ENCODE results near the gene ZNF365. TPM values are rescaled to one million over a fixed set of nuclear protein-coding genes. Genes with fewer than 3 reads are reported as not detected.
"Not testable (repeated sequence)": the region's sequence is repeated elsewhere in the genome, so short reads cannot be mapped to it uniquely, and the experiment has no call there.

The ZNF365 gene
- total RNA-seq, 4 donors from 2014 or later: 0.21 to 1.7 (median 1.5) TPM; not detected in 1

- 97 to 100% methylated on average over 1 of the region's 1 CpG for WGBS, 2 donors
- Histone ChIP-seq H3K9me3 (peaks cover 0 to 53% (median 9%) of the 10 kb centered on the region in 4 donors), H3K4me3 (no peak overlapping the region)
Measured at GRCh38 chr10:62343000-62343399, 31.2 kb upstream of the ZNF365 start.

GRCh38 chr10:62348029-62348428 is 26.1 kb upstream of the ZNF365 start:
- Histone ChIP-seq H3K4me1 (no peaks in the 10 kb centered on the region), H3K27me3 (no peaks in the 10 kb centered on the region), H3K9me3 (peaks cover 0 to 70% (median 6%) of the 10 kb centered on the region in 4 donors), H3K27ac (no peak overlapping the region), H3K36me3 (no peaks in the 10 kb centered on the region), H3K4me3 (no peak overlapping the region)
- DNase-seq (ENCODE audit: low spot score in 2 of 2): no peak
- TF ChIP-seq POLR2A (IDR thresholded peaks at IDR 0.05): no peak
- TF ChIP-seq EP300 (IDR thresholded peaks at IDR 0.05): no peak

More at GRCh38 chr10:62343000-62343399, 31.2 kb upstream of the ZNF365 start:
- Histone ChIP-seq H3K27me3 (no peaks in the 10 kb centered on the region), H3K27ac (no peak overlapping the region), H3K36me3 (no peaks in the 10 kb centered on the region), H3K4me1 (no peaks in the 10 kb centered on the region)
- no peak for DNase-seq (ENCODE audit: low spot score in 2 of 2)
- TF ChIP-seq POLR2A (IDR thresholded peaks at IDR 0.05) (no peak), CTCF (IDR thresholded peaks at IDR 0.05) (no peak), EP300 (IDR thresholded peaks at IDR 0.05) (no peak)

GRCh38 chr10:62352356-62352970 is 21.7 kb upstream of the ZNF365 start:
- Histone ChIP-seq H3K36me3 (no peaks in the 10 kb centered on the region), H3K27ac (no peak overlapping the region), H3K4me3 (no peak overlapping the region), H3K4me1 (no peaks in the 10 kb centered on the region), H3K27me3 (no peaks in the 10 kb centered on the region), H3K9me3 (peaks cover 0 to 47% (median 3%) of the 10 kb centered on the region in 4 donors)
- TF ChIP-seq EP300 (IDR thresholded peaks at IDR 0.05) (no peak), POLR2A (IDR thresholded peaks at IDR 0.05) (no peak), CTCF (IDR thresholded peaks at IDR 0.05) (no peak)
- DNase-seq (ENCODE audit: low spot score in 2 of 2): no peak

GRCh38 chr10:62354916-62355315 is 19.3 kb upstream of the ZNF365 start:
- WGBS, 2 donors: 70 to 80% methylated on average over 2 of the region's 2 CpGs
- no peaks in the 10 kb centered on the region for H3K4me1 ChIP-seq
- no peak for DNase-seq (ENCODE audit: low spot score in 2 of 2)
- H3K27me3 ChIP-seq: no peaks in the 10 kb centered on the region
- no peaks in the 10 kb centered on the region for H3K36me3 ChIP-seq
- H3K27ac ChIP-seq: no peak overlapping the region
- peaks cover 0 to 30% (median under 1%) of the 10 kb centered on the region in 4 donors for H3K9me3 ChIP-seq
- no peak overlapping the region for H3K4me3 ChIP-seq
- TF ChIP-seq EP300 (IDR thresholded peaks at IDR 0.05) (no peak), POLR2A (IDR thresholded peaks at IDR 0.05) (no peak), CTCF (IDR thresholded peaks at IDR 0.05) (no peak)

GRCh38 chr10:62356447-62356846 is 17.7 kb upstream of the ZNF365 start:
- Histone ChIP-seq H3K27ac (no peak overlapping the region), H3K27me3 (no peaks in the 10 kb centered on the region), H3K9me3 (peaks cover 0 to 15% (median 0%) of the 10 kb centered on the region in 4 donors), H3K4me1 (no peaks in the 10 kb centered on the region), H3K36me3 (no peaks in the 10 kb centered on the region), H3K4me3 (no peak overlapping the region)
- no peak for DNase-seq (ENCODE audit: low spot score in 2 of 2)
- TF ChIP-seq CTCF (IDR thresholded peaks at IDR 0.05): no peak
- no peak for TF ChIP-seq EP300 (IDR thresholded peaks at IDR 0.05)
- TF ChIP-seq POLR2A (IDR thresholded peaks at IDR 0.05): no peak
- 94 to 98% methylated on average over 2 of the region's 2 CpGs for WGBS, 2 donors

DNA sequence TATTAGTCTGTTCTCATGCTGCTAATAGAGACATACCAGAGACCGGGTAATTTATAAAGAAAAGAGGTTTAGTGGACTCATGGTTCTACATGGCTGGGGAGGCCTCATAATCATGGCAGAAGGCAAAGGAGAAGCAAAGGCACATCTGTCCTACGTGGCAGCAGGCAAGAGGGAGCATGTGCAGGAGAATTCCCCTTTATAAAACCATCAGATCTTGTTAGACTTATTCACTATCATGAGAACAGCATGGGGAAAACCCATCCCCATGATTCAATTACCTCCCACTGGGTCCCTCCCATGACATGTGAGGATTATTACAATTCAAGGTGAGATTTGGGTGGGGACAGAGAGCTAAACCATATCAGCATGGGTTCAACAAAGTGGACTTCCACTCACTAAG is 16.0 kb upstream of the ZNF365 start:
- not testable (repeated sequence) for H3K36me3 ChIP-seq; H3K4me1 ChIP-seq; H3K9me3 ChIP-seq; H3K27ac ChIP-seq; DNase-seq (ENCODE audit: low spot score in 2 of 2); H3K27me3 ChIP-seq; H3K4me3 ChIP-seq
- 67 to 78% methylated on average over 2 of the region's 2 CpGs for WGBS, 2 donors

All from tibial nerve (tissue), 4 donors.